ENCODE data around the gene GLI1. TPM values are rescaled to one million over a fixed set of nuclear protein-coding genes. Genes with fewer than 3 reads are reported as not detected.

Gene GLI1
- polyA plus RNA-seq, 1 donor (not counting 4 experiments of a cell fraction or from before 2014, with no cell fraction given): 1.0 TPM

GRCh38 chr12:57462251-57462911, 2.8 kb downstream of the GLI1 start:
- peak overlapping the region; percentile 61 to 96 (median 86) for H3K4me3 ChIP-seq (ENCODE audit: control insufficient read depth in 2 of 3, extremely low read depth in 1 of 3, insufficient read depth in 2 of 3, low read depth in 1 of 3, low read length in 3 of 3)
- peak overlapping the region; percentile 76 for H3K9ac ChIP-seq (ENCODE audit: control insufficient read depth, extremely low read depth, insufficient read depth, low read length)
- peak overlapping the region; percentile 97 for H3K4me2 ChIP-seq (ENCODE audit: control insufficient read depth, extremely low read depth, insufficient read depth, low read depth, low read length)
- no peaks in the 10 kb centered on the region for H4K20me1 ChIP-seq (ENCODE audit: control insufficient read depth, extremely low read depth, insufficient read depth, low read length)
- TF ChIP-seq EZH2 (IDR thresholded peaks at IDR 0.05; ENCODE audit: low read length): no peak
- TF ChIP-seq, protein P1, sequence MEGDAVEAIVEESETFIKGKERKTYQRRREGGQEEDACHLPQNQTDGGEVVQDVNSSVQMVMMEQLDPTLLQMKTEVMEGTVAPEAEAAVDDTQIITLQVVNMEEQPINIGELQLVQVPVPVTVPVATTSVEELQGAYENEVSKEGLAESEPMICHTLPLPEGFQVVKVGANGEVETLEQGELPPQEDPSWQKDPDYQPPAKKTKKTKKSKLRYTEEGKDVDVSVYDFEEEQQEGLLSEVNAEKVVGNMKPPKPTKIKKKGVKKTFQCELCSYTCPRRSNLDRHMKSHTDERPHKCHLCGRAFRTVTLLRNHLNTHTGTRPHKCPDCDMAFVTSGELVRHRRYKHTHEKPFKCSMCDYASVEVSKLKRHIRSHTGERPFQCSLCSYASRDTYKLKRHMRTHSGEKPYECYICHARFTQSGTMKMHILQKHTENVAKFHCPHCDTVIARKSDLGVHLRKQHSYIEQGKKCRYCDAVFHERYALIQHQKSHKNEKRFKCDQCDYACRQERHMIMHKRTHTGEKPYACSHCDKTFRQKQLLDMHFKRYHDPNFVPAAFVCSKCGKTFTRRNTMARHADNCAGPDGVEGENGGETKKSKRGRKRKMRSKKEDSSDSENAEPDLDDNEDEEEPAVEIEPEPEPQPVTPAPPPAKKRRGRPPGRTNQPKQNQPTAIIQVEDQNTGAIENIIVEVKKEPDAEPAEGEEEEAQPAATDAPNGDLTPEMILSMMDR (optimal IDR thresholded peaks at IDR 0.05 in 1 of 3, IDR thresholded peaks at IDR 0.05 in 1 of 3, conservative IDR thresholded peaks at IDR 0.05 in 1 of 3; ENCODE audit: extremely low read depth in 1 of 3, insufficient read depth in 2 of 3, low read length in 3 of 3): peak; percentile 91 to 97 (median 97)
- DNase-seq (ENCODE audit: low read depth, low spot score) (peak; percentile 79), FAIRE-seq (peak; percentile 74)
- no peaks in the 10 kb centered on the region for H3K9me1 ChIP-seq (ENCODE audit: control insufficient read depth, extremely low read depth, insufficient read depth, low read length)
- H3K27me3 ChIP-seq (ENCODE audit: control insufficient read depth, extremely low read depth, insufficient read depth, low read length): peaks cover 29% of the 10 kb centered on the region
- dilution Hi-C loops (cut with MboI; ENCODE audit: extremely low pct_ligation_motif_present, low sequenced_read_pairs): no loop called here
- no peaks in the 10 kb centered on the region for H3K36me3 ChIP-seq (ENCODE audit: control insufficient read depth in 2 of 2, extremely low read depth in 1 of 2, insufficient read depth in 2 of 2, low read length in 2 of 2)
- peak overlapping the region; percentile 94 for H2AFZ ChIP-seq (ENCODE audit: control insufficient read depth, low read length)
- no peaks in the 10 kb centered on the region for H3K79me2 ChIP-seq (ENCODE audit: control insufficient read depth, insufficient read depth, low read length)
- H3K9me3 ChIP-seq (ENCODE audit: control insufficient read depth, low read depth, low read length): no peaks in the 10 kb centered on the region
- H3K27ac ChIP-seq (ENCODE audit: control insufficient read depth, insufficient read depth, low read length): peak overlapping the region; percentile 76
- peaks cover 33% of the 10 kb centered on the region for H3K4me1 ChIP-seq (ENCODE audit: control insufficient read depth, extremely low read depth, insufficient read depth, low read length)

DNA sequence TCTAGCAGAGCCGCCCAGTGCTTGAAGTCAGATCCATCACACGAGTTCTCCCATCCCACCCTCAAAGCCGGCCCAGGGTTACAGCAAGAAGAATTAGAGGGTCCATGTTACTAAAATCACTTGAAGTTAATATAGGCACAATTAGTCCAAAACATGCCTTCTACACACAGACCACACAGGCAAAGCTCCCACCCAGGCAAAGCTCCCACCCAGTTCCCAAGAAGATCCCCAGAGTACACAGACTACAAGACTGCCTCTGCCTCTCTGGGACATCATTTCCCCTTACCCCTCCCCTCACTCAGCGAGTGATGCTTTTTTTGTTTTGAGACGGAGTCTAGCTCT, 3.3 kb downstream of the GLI1 start:
- Histone ChIP-seq H3K4me3 (ENCODE audit: control insufficient read depth in 2 of 3, extremely low read depth in 1 of 3, insufficient read depth in 2 of 3, low read depth in 1 of 3, low read length in 3 of 3) (no peak overlapping the region), H3K27me3 (ENCODE audit: control insufficient read depth, extremely low read depth, insufficient read depth, low read length) (peaks cover 34% of the 10 kb centered on the region)
- no peak for TF ChIP-seq EZH2 (IDR thresholded peaks at IDR 0.05; ENCODE audit: low read length)
- TF ChIP-seq, protein P1 (optimal IDR thresholded peaks at IDR 0.05 in 1 of 3, IDR thresholded peaks at IDR 0.05 in 1 of 3, conservative IDR thresholded peaks at IDR 0.05 in 1 of 3; ENCODE audit: extremely low read depth in 1 of 3, insufficient read depth in 2 of 3, low read length in 3 of 3): no peak

More for the DNA sequence above, 3.3 kb downstream of the GLI1 start:
- Histone ChIP-seq H2AFZ (ENCODE audit: control insufficient read depth, low read length) (no peak overlapping the region), H3K9me3 (ENCODE audit: control insufficient read depth, low read depth, low read length) (no peaks in the 10 kb centered on the region), H3K4me1 (ENCODE audit: control insufficient read depth, extremely low read depth, insufficient read depth, low read length) (peaks cover 28% of the 10 kb centered on the region), H3K9ac (ENCODE audit: control insufficient read depth, extremely low read depth, insufficient read depth, low read length) (no peak overlapping the region), H3K79me2 (ENCODE audit: control insufficient read depth, insufficient read depth, low read length) (no peaks in the 10 kb centered on the region), H3K36me3 (ENCODE audit: control insufficient read depth in 2 of 2, extremely low read depth in 1 of 2, insufficient read depth in 2 of 2, low read length in 2 of 2) (no peaks in the 10 kb centered on the region), H3K9me1 (ENCODE audit: control insufficient read depth, extremely low read depth, insufficient read depth, low read length) (no peaks in the 10 kb centered on the region), H4K20me1 (ENCODE audit: control insufficient read depth, extremely low read depth, insufficient read depth, low read length) (no peaks in the 10 kb centered on the region), H3K27ac (ENCODE audit: control insufficient read depth, insufficient read depth, low read length) (no peak overlapping the region), H3K4me2 (ENCODE audit: control insufficient read depth, extremely low read depth, insufficient read depth, low read depth, low read length) (peak overlapping the region; percentile 97)
- no peak for FAIRE-seq
- dilution Hi-C loops (cut with MboI; ENCODE audit: extremely low pct_ligation_motif_present, low sequenced_read_pairs): no loop called here
- no peak for DNase-seq (ENCODE audit: low read depth, low spot score)
